Measurements from ENCODE around the gene CYSRT1. TPM values are rescaled to one million over a fixed set of nuclear protein-coding genes. Genes with fewer than 3 reads are reported as not detected.

The CYSRT1 gene
- total and polyA plus RNA-seq, 2 donors (not counting 3 experiments of a cell fraction or from before 2014, with no cell fraction given) = 0.44 to 1.1 TPM

GRCh38 chr9:137254624-137255447, 29.9 kb downstream of the CYSRT1 start, which contains the start of gene NELFB:
NELFB (plus strand) TSS chr9:137255327.
- POLR2A ChIA-PET = interaction anchor here (0.5 to 4.9 kb wide), 2 partner anchors 12 to 230 kb away, joined by 3 to 66 read pairs; partner anchors contain the start of gene TUBB4B
- no TSS peak for BruUV-seq (replicated peaks)

More at GRCh38 chr9:137254624-137255447, 29.9 kb downstream of the CYSRT1 start, which contains the start of gene NELFB:
- no peaks in the 10 kb centered on the region for H3K9me3 ChIP-seq (replicated peaks; ENCODE audit: control insufficient read depth, insufficient read depth, low read length)
- intact Hi-C loops (cut with micrococcal nuclease) (loop anchor here (1.0 to 2.0 kb wide), 3 partner anchors 14 to 22 kb away; partner anchors contain the start of gene TOR4A), dilution Hi-C loops (cut with MboI; ENCODE audit: extremely low pct_ligation_motif_present, low sequenced_read_pairs) (no loop called here)
- H3K4me2 ChIP-seq (ENCODE audit: insufficient read depth, low read length) = peak within 1 kb of the TSS; percentile 83
- H3K79me2 ChIP-seq (ENCODE audit: control insufficient read depth, insufficient read depth, low read length) = peaks cover 18% of the 10 kb centered on the region
- no peaks in the 10 kb centered on the region for H3K27me3 ChIP-seq (ENCODE audit: control insufficient read depth in 2 of 2, insufficient read depth in 2 of 2, low read length in 2 of 2)
- H3K9me1 ChIP-seq (replicated peaks; ENCODE audit: control insufficient read depth, extremely low read depth, insufficient read depth, low read length) = no peaks in the 10 kb centered on the region
- no peaks in the 10 kb centered on the region for H4K20me1 ChIP-seq (replicated peaks; ENCODE audit: control insufficient read depth, extremely low read depth, insufficient read depth, low read length)
- CTCF ChIA-PET = interaction anchor here (0.8 to 4.4 kb wide), 9 partner anchors 10 to 168 kb away, joined by 3 to 31 read pairs (median 6); partner anchors contain the start of genes EXD3, NOXA1, RNF224 and TOR4A
- peak within 1 kb of the TSS; percentile 65 for H3K9ac ChIP-seq (replicated peaks; ENCODE audit: extremely low read depth, insufficient read depth, low read length)
- H3K4me3 ChIP-seq (replicated peaks in 1 of 3; ENCODE audit: insufficient read depth in 1 of 3, low read depth in 1 of 3, low read length in 3 of 3) = peak within 1 kb of the TSS; percentile 41 to 94 (median 41)
- FAIRE-seq (peak; percentile 78), DNase-seq (ENCODE audit: low read depth, low spot score) (peak; percentile 75)
- peak within 1 kb of the TSS; percentile 97 for H2AFZ ChIP-seq (ENCODE audit: low read depth, low read length)
- no peak within 1 kb of the TSS for H3K27ac ChIP-seq (ENCODE audit: insufficient read depth, low read depth, low read length)
- no peak for TF ChIP-seq EZH2 (IDR thresholded peaks at IDR 0.05; ENCODE audit: borderline replicate concordance, low read depth, low read length, severe bottlenecking)
- TF ChIP-seq POLR2AphosphoS5 (IDR thresholded peaks at IDR 0.05; ENCODE audit: insufficient read depth, low read depth, low read length) = peak; percentile 85
- no peak for TF ChIP-seq JUN (IDR thresholded peaks at IDR 0.05; ENCODE audit: borderline replicate concordance, insufficient read depth, insufficient read length, low read depth)
- no peak for TF ChIP-seq CTCF (IDR thresholded peaks at IDR 0.05; ENCODE audit: extremely low read depth in 1 of 2, insufficient read depth in 1 of 2, low read depth in 1 of 2, low read length in 2 of 2)
- peak; percentile 85 for TF ChIP-seq POLR2A (IDR thresholded peaks at IDR 0.05; ENCODE audit: low read depth, low read length)
- no peak for TF ChIP-seq GATA2 (IDR thresholded peaks at IDR 0.05; ENCODE audit: insufficient read depth, insufficient read length, low read depth, low read length)
- peaks cover 14% of the 10 kb centered on the region for H3K4me1 ChIP-seq (ENCODE audit: control insufficient read depth, extremely low read depth, insufficient read depth, low read length)
- peaks cover 2 to 5% of the 10 kb centered on the region in 2 experiments for H3K36me3 ChIP-seq (ENCODE audit: control insufficient read depth in 2 of 2, extremely low read depth in 1 of 2, insufficient read depth in 2 of 2, low read length in 2 of 2)
